ENCODE results near the gene RGL1. TPM values are rescaled to one million over a fixed set of nuclear protein-coding genes. Genes with fewer than 3 reads are reported as not detected.
A peak's percentile ranks its signal among the peaks of the same experiment; 100 is the strongest.

The RGL1 gene
- total RNA-seq, 1 experiment from 2014 or later, result 1.5 TPM

DNA sequence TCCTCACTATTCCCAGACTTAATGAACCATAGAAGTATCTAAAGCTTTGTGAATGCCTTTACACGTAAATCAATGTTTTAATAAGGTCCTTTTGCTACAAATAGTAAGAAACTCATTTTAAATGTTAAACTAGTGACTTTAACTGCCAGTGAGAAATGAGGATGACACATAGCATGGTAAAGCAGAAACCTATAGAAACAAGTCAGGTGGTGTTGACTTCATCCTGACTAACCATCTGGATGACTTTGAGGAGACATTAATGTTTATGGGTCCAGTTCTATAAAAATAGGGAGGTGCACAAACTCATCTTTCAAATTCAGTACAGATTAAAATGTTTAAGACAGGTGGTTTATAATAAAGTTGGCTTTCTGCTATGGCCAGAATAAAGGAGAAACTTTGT is 147.2 kb downstream of the RGL1 start:
- no peaks in the 10 kb centered on the region for H4K20me1 ChIP-seq (ENCODE audit: low read length)
- no peaks in the 10 kb centered on the region for H3K9me2 ChIP-seq (replicated peaks; ENCODE audit: low read length)
- H2AFZ ChIP-seq (ENCODE audit: low read length), result no peak overlapping the region
- no TSS peak for BruUV-seq (replicated peaks)
- ATAC-seq, result peak; percentile 46; the same call in 1 of the 2 replicates
- no peaks in the 10 kb centered on the region for H3K36me3 ChIP-seq (ENCODE audit: low read depth, low read length)
- no peak overlapping the region for H3K4me2 ChIP-seq (ENCODE audit: low read length)
- intact Hi-C loops (cut with micrococcal nuclease), result loop anchor here (10.0 kb wide), 1 partner anchor 113 kb away; no protein-coding TSS in a partner anchor
- peaks cover 8% of the 10 kb centered on the region for H3K4me1 ChIP-seq (ENCODE audit: insufficient read depth, low read length)
- POLR2A ChIA-PET (ENCODE audit: unreplicated experiment), result no interaction called here
- H3F3A ChIP-seq (ENCODE audit: low read length, unreplicated experiment), result no peaks in the 10 kb centered on the region
- DNase-seq, result peak; percentile 28
- TF ChIP-seq EZH2phosphoT487 (IDR thresholded peaks at IDR 0.05; ENCODE audit: borderline replicate concordance, low read length) (no peak), EZH2 (IDR thresholded peaks at IDR 0.05; ENCODE audit: low read length, unreplicated experiment) (no peak), CTCF (conservative IDR thresholded peaks at IDR 0.05; ENCODE audit: low read depth, low read length) (no peak)
- no peak overlapping the region; the same call in 1 of the 2 replicates for H3K27ac ChIP-seq (ENCODE audit: low read length)
- no peak overlapping the region for H3K4me3 ChIP-seq (ENCODE audit: low read length)
- H3K79me2 ChIP-seq (ENCODE audit: low read length), result no peaks in the 10 kb centered on the region
- H3K27me3 ChIP-seq (ENCODE audit: low read length), result no peaks in the 10 kb centered on the region
- CTCF ChIA-PET, result no interaction called here
- no peaks in the 10 kb centered on the region for H3K9me3 ChIP-seq (ENCODE audit: low read length)
- H3K9ac ChIP-seq (ENCODE audit: low read length), result no peak overlapping the region

GRCh38 chr1:183953031-183953430 is 148.1 kb downstream of the RGL1 start:
- Histone ChIP-seq H3F3A (ENCODE audit: low read length, unreplicated experiment) (no peaks in the 10 kb centered on the region), H3K79me2 (ENCODE audit: low read length) (no peaks in the 10 kb centered on the region), H3K4me3 (ENCODE audit: low read length) (no peak overlapping the region), H3K4me1 (ENCODE audit: insufficient read depth, low read length) (peaks cover 10% of the 10 kb centered on the region), H3K9ac (ENCODE audit: low read length) (no peak overlapping the region), H3K9me2 (replicated peaks; ENCODE audit: low read length) (no peaks in the 10 kb centered on the region), H3K36me3 (ENCODE audit: low read depth, low read length) (no peaks in the 10 kb centered on the region), H3K9me3 (ENCODE audit: low read length) (no peaks in the 10 kb centered on the region), H4K20me1 (ENCODE audit: low read length) (no peaks in the 10 kb centered on the region), H3K27me3 (ENCODE audit: low read length) (no peaks in the 10 kb centered on the region), H3K27ac (ENCODE audit: low read length) (no peak overlapping the region), H2AFZ (ENCODE audit: low read length) (no peak overlapping the region), H3K4me2 (ENCODE audit: low read length) (no peak overlapping the region)
- intact Hi-C loops (cut with micrococcal nuclease), result loop anchor here (10.0 kb wide), 1 partner anchor 112 kb away; no protein-coding TSS in a partner anchor
- TF ChIP-seq CTCF (conservative IDR thresholded peaks at IDR 0.05; ENCODE audit: low read depth, low read length) (no peak), EZH2 (IDR thresholded peaks at IDR 0.05; ENCODE audit: low read length, unreplicated experiment) (no peak), EZH2phosphoT487 (IDR thresholded peaks at IDR 0.05; ENCODE audit: borderline replicate concordance, low read length) (no peak)
- CTCF ChIA-PET, result no interaction called here
- DNase-seq (peak; percentile 3), ATAC-seq (peak; percentile 48)
- POLR2A ChIA-PET (ENCODE audit: unreplicated experiment), result no interaction called here
- BruUV-seq (replicated peaks), result no TSS peak

DNA sequence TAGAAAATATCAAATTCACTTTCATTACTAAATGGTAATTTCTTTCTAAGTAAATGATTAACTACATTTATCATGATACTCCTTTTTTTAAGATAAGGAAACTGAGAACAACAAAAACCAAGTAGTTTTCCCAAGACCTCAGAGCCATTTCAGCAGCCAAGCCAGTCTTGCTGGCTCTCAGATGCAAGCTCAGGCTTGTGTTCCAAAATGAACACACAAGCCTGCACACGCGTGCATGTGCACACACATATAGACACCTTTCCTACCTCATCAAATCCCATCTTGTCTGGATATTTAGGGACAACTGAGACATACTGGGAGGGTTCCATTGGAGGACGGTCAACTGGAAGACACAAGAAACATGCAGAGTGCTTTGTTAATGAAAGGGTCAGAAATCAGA is 149.6 kb downstream of the RGL1 start:
- POLR2A ChIA-PET (ENCODE audit: unreplicated experiment), result no interaction called here

More for the DNA sequence above, 149.6 kb downstream of the RGL1 start:
- CTCF ChIA-PET, result no interaction called here
- Histone ChIP-seq H2AFZ (ENCODE audit: low read length) (no peak overlapping the region), H3K79me2 (ENCODE audit: low read length) (no peaks in the 10 kb centered on the region), H3K4me1 (ENCODE audit: insufficient read depth, low read length) (peaks cover 10% of the 10 kb centered on the region), H3K27ac (ENCODE audit: low read length) (no peak overlapping the region), H3F3A (ENCODE audit: low read length, unreplicated experiment) (no peaks in the 10 kb centered on the region), H3K4me3 (ENCODE audit: low read length) (no peak overlapping the region), H3K9me3 (ENCODE audit: low read length) (no peaks in the 10 kb centered on the region), H3K9ac (ENCODE audit: low read length) (no peak overlapping the region), H4K20me1 (ENCODE audit: low read length) (no peaks in the 10 kb centered on the region), H3K36me3 (ENCODE audit: low read depth, low read length) (no peaks in the 10 kb centered on the region), H3K27me3 (ENCODE audit: low read length) (no peaks in the 10 kb centered on the region), H3K9me2 (replicated peaks; ENCODE audit: low read length) (no peaks in the 10 kb centered on the region), H3K4me2 (ENCODE audit: low read length) (no peak overlapping the region)
- BruUV-seq (replicated peaks), result no TSS peak
- no peak for ATAC-seq
- intact Hi-C loops (cut with micrococcal nuclease), result loop anchor here (10.0 kb wide), 1 partner anchor 110 kb away; no protein-coding TSS in a partner anchor
- DNase-seq, result no peak
- TF ChIP-seq CTCF (conservative IDR thresholded peaks at IDR 0.05; ENCODE audit: low read depth, low read length) (no peak), EZH2 (IDR thresholded peaks at IDR 0.05; ENCODE audit: low read length, unreplicated experiment) (no peak), EZH2phosphoT487 (IDR thresholded peaks at IDR 0.05; ENCODE audit: borderline replicate concordance, low read length) (no peak)

Measured in PC-3 (cell line).